Spleen (tissue), 11 donors: ENCODE data around the gene ITGA2. TPM values are rescaled to one million over a fixed set of nuclear protein-coding genes. Genes with fewer than 3 reads are reported as not detected.

Experiments used
- DNase-seq: peaks from one replicate; pipeline ENCODE4 v3.0.0-alpha.2; 2020
- H3K27ac ChIP-seq, 8 donors: fragments of 200-600 bp; sonication (generic) in 7 of 8; 1 replicate in 4 of 8; 2 replicates in 4 of 8; pipeline versions ENCODE4 v1.5.0 to v1.8.0; 2016 to 2021; ENCODE audit warnings: inconsistent platforms in 4 of 8, mild to moderate bottlenecking in 4 of 8, moderate library complexity in 1 of 8
- H3K27me3 ChIP-seq, 7 donors: fragments of 200-600 bp; sonication (generic) in 6 of 7; replicated peaks in 1 of 7; 1 replicate in 4 of 7; 2 replicates in 3 of 7; pipeline versions ENCODE4 v1.5.0 to v1.8.0; 2016 to 2021; ENCODE audit warnings: inconsistent platforms in 3 of 7, mild to moderate bottlenecking in 1 of 7
- H3K36me3 ChIP-seq, 6 donors: fragments of 200-600 bp; sonication (generic) in 5 of 6; 1 replicate in 4 of 6; 2 replicates in 2 of 6; pipeline versions ENCODE4 v1.5.0 to v1.8.0; 2016 to 2021; ENCODE audit warnings: inconsistent platforms in 2 of 6
- H3K4me1 ChIP-seq, 6 donors: fragments of 200-600 bp; sonication (generic) in 5 of 6; 1 replicate in 3 of 6; 2 replicates in 3 of 6; pipeline versions ENCODE4 v1.5.0 to v1.8.0; 2016 to 2021; ENCODE audit warnings: inconsistent platforms in 3 of 6
- H3K4me3 ChIP-seq, 8 donors: fragments of 200-600 bp; sonication (generic) in 7 of 8; 1 replicate in 4 of 8; 2 replicates in 4 of 8; pipeline versions ENCODE4 v1.5.0 to v1.8.0; 2016 to 2021; ENCODE audit warnings: inconsistent platforms in 4 of 8, mild to moderate bottlenecking in 4 of 8, moderate library complexity in 2 of 8
- H3K9me3 ChIP-seq, 8 donors: fragments of 200-600 bp; sonication (generic) in 7 of 8; 1 replicate in 4 of 8; 2 replicates in 4 of 8; pipeline versions ENCODE4 v1.5.0 to v1.8.0; 2016 to 2021; ENCODE audit warnings: inconsistent platforms in 4 of 8
- CTCF ChIP-seq, 11 experiments: fragments of 200-600 bp in 7 of 11; fragments of 450-650 bp in 4 of 11; sonication (generic) in 4 of 11; IDR thresholded peaks in 8 of 11; conservative IDR thresholded peaks in 3 of 11; 1 replicate in 7 of 11; 2 replicates in 4 of 11; pipeline versions ENCODE4 v1.4.0 to v1.8.0; 2016 to 2021; ENCODE audit warnings: antibody characterized with exemption in 11 of 11, inconsistent platforms in 4 of 11, mild to moderate bottlenecking in 1 of 11
- POLR2A ChIP-seq, 3 donors: fragments of 450-650 bp; IDR thresholded peaks; one replicate each; pipeline ENCODE4 v1.5.1; 2017; ENCODE audit warnings: antibody characterized with exemption in 3 of 3, mild to moderate bottlenecking in 1 of 3
- POLR2AphosphoS5 ChIP-seq, 3 donors: sonication (generic); formaldehyde crosslinking; IDR thresholded peaks; one replicate each; pipeline ENCODE4 v1.5.1; 2017; ENCODE audit warnings: antibody characterized with exemption in 3 of 3
- WGBS, 5 donors: extraction: QIAGEN DNeasy Blood & Tissue Kit in 3 of 5; methylation state at CpG; one replicate each; pipeline versions ENCODE4 v1.1.5 to v1.1.7; 2013 to 2018; 5-methylcytosine and 5-hydroxymethylcytosine counted together
- intact Hi-C: fragments of 100-400 bp; cut with DNase I; formaldehyde crosslinking; loops from one replicate; pipeline ENCODE4 v1.15.0; 2023; ENCODE audit warnings: low total_unique reads
- polyA plus RNA-seq, 3 donors: library from polyadenylated mRNA; stranded (reverse); fragments of 200-250 nt; gene quantifications; one replicate each; pipeline ENCODE4 v1.2.1, GENCODE V29; 2013
- total RNA-seq, 7 donors: library from RNA; depleted of rRNA in 3 of 7; stranded (reverse); fragments of >200 nt in 3 of 7; fragmentation: NEBNext Ultra II Directional in 4 of 7; extraction: Animal tissue kit (Norgen Biotek cat#: 25700) in 4 of 7; gene quantifications; one replicate each; pipeline versions ENCODE4 v1.1.0 to v1.2.1, GENCODE V29; 2016 to 2021
- donor health status: healthy with polysubstance abuse.
- donor health status: DM: no; HTN: no; CAD: no; lungs with moderate emphysema.
- donor health status: DM: no; HTN: no; CAD: no.
- donor health status: Bipolar disorder and iron deficiency.
- donor health status: healthy.
- donor health status: DM: no; HTN: no; CAD: no.
- donor health status: DM: yes; HTN: yes; CAD: no.

ITGA2 gene
- total and polyA plus RNA-seq, 10 donors = 0.54 to 21.6 (median 13.1) TPM

- Histone ChIP-seq H3K27me3 (no peaks in the 10 kb centered on the region), H3K9me3 (no peaks in the 10 kb centered on the region), H3K4me1 (peaks cover 0 to 60% (median 42%) of the 10 kb centered on the region in 6 donors), H3K4me3 (no peak overlapping the region), H3K27ac (peak overlapping the region in 2 of 8 donors; percentile 17 to 26), H3K36me3 (peaks cover 0 to 52% (median 4%) of the 10 kb centered on the region in 6 donors)
- DNase-seq = no peak
- WGBS, 5 donors = 58 to 79% (median 72%) methylated on average over 4 of the region's 4 CpGs
- intact Hi-C loops = no loop called here
- no peak for TF ChIP-seq CTCF (IDR thresholded peaks at IDR 0.05 in 8 of 11, conservative IDR thresholded peaks at IDR 0.05 in 3 of 11)
Measured at GRCh38 chr5:52947208-52947607, 41.9 kb upstream of the ITGA2 start.

DNA sequence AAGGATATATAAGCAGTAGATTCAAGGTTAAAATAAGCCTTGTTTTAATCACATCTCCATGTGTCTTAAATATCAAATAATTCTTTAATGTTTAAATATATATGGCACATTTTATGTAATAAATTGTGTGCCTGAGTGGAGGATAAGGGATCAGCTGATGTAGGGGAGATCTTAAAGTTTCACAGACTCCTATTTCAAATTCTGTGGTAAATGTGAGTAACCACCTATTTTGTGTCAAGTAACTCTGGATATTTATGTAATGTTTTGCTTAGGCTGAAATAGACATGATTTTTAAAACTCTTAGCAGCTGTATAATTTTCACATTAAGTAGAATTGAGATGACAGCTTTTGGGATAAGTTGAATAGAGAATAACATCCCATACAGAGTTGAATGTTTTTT lies 41.3 kb upstream of the ITGA2 start:
- Histone ChIP-seq H3K9me3 (no peaks in the 10 kb centered on the region), H3K27ac (peak overlapping the region in 5 of 8 donors; percentile 26 to 41 (median 36)), H3K27me3 (no peaks in the 10 kb centered on the region), H3K4me1 (peaks cover 0 to 60% (median 42%) of the 10 kb centered on the region in 6 donors), H3K36me3 (peaks cover 0 to 55% (median 6%) of the 10 kb centered on the region in 6 donors), H3K4me3 (no peak overlapping the region)
- DNase-seq = no peak
- intact Hi-C loops = loop anchor here (2.0 kb wide), 1 partner anchor 149 kb away; no protein-coding TSS in a partner anchor
- TF ChIP-seq CTCF (IDR thresholded peaks at IDR 0.05 in 8 of 11, conservative IDR thresholded peaks at IDR 0.05 in 3 of 11) (no peak), POLR2AphosphoS5 (IDR thresholded peaks at IDR 0.05) (no peak)

- peak overlapping the region in 6 of 8 donors; percentile 6 to 41 (median 32) for H3K27ac ChIP-seq
- no peaks in the 10 kb centered on the region for H3K9me3 ChIP-seq
- H3K27me3 ChIP-seq = no peaks in the 10 kb centered on the region
- H3K36me3 ChIP-seq = peaks cover 0 to 55% (median 6%) of the 10 kb centered on the region in 6 donors
- TF ChIP-seq POLR2AphosphoS5 (IDR thresholded peaks at IDR 0.05) (no peak), POLR2A (IDR thresholded peaks at IDR 0.05) (no peak), CTCF (IDR thresholded peaks at IDR 0.05 in 8 of 11, conservative IDR thresholded peaks at IDR 0.05 in 3 of 11) (peak; percentile 34 to 81 (median 70))
- no peak overlapping the region for H3K4me3 ChIP-seq
- H3K4me1 ChIP-seq = peaks cover 0 to 57% (median 41%) of the 10 kb centered on the region in 6 donors
- intact Hi-C loops = loop anchor here (2.0 kb wide), 1 partner anchor 148 kb away; no protein-coding TSS in a partner anchor
- WGBS, 5 donors = 9 to 24% (median 15%) methylated on average over 1 of the region's 1 CpG
- DNase-seq = no peak
Measured at GRCh38 chr5:52948418-52949076, 40.6 kb upstream of the ITGA2 start.

DNA sequence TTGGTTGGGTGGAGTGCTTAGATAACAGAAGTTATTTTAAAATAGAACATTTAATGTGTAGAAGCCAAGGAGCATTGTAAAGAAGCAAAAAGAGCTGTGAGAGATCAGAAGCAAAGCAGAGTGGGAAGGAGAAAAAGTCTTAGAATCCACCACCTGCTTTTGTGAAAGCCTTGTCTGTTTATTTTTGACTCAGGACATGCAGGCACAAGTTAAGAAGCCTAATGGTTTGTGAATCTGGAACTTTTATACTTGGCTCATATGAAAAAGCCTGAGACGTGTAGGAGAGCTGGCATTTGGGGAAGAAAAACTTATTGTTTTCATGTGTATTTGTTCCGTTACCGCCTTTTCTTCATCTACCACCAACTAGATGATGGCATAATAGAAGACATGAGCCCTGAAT lies 38.5 kb upstream of the ITGA2 start:
- no peaks in the 10 kb centered on the region for H3K9me3 ChIP-seq
- WGBS, 5 donors = 88 to 92% (median 92%) methylated on average over 3 of the region's 3 CpGs
- no peaks in the 10 kb centered on the region for H3K27me3 ChIP-seq
- H3K36me3 ChIP-seq = peaks cover 0 to 62% (median 10%) of the 10 kb centered on the region in 6 donors
- no peak for DNase-seq
- TF ChIP-seq POLR2A (IDR thresholded peaks at IDR 0.05) (no peak), CTCF (IDR thresholded peaks at IDR 0.05 in 8 of 11, conservative IDR thresholded peaks at IDR 0.05 in 3 of 11) (no peak), POLR2AphosphoS5 (IDR thresholded peaks at IDR 0.05) (no peak)
- no peak overlapping the region for H3K4me3 ChIP-seq
- no peak overlapping the region for H3K27ac ChIP-seq
- H3K4me1 ChIP-seq = peaks cover 0 to 35% (median 25%) of the 10 kb centered on the region in 6 donors
- intact Hi-C loops = no loop called here
